ENCODE measurements around the gene GDF15.

GDF15 gene

DNA sequence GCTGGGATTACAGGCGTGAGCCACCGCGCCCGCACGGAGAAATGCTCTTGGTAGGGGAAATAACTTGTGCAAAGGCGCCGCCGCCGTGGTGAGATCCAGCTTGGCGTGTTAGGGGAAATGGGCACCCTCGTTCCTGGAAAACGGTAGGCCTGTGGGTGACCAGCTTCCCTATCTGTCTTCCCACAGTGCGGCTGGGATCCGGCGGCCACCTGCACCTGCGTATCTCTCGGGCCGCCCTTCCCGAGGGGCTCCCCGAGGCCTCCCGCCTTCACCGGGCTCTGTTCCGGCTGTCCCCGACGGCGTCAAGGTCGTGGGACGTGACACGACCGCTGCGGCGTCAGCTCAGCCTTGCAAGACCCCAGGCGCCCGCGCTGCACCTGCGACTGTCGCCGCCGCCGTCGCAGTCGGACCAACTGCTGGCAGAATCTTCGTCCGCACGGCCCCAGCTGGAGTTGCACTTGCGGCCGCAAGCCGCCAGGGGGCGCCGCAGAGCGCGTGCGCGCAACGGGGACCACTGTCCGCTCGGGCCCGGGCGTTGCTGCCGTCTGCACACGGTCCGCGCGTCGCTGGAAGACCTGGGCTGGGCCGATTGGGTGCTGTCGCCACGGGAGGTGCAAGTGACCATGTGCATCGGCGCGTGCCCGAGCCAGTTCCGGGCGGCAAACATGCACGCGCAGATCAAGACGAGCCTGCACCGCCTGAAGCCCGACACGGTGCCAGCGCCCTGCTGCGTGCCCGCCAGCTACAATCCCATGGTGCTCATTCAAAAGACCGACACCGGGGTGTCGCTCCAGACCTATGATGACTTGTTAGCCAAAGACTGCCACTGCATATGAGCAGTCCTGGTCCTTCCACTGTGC, 2.4 kb downstream of the GDF15 start (continued):
- TF ChIP-seq, protein P1, sequence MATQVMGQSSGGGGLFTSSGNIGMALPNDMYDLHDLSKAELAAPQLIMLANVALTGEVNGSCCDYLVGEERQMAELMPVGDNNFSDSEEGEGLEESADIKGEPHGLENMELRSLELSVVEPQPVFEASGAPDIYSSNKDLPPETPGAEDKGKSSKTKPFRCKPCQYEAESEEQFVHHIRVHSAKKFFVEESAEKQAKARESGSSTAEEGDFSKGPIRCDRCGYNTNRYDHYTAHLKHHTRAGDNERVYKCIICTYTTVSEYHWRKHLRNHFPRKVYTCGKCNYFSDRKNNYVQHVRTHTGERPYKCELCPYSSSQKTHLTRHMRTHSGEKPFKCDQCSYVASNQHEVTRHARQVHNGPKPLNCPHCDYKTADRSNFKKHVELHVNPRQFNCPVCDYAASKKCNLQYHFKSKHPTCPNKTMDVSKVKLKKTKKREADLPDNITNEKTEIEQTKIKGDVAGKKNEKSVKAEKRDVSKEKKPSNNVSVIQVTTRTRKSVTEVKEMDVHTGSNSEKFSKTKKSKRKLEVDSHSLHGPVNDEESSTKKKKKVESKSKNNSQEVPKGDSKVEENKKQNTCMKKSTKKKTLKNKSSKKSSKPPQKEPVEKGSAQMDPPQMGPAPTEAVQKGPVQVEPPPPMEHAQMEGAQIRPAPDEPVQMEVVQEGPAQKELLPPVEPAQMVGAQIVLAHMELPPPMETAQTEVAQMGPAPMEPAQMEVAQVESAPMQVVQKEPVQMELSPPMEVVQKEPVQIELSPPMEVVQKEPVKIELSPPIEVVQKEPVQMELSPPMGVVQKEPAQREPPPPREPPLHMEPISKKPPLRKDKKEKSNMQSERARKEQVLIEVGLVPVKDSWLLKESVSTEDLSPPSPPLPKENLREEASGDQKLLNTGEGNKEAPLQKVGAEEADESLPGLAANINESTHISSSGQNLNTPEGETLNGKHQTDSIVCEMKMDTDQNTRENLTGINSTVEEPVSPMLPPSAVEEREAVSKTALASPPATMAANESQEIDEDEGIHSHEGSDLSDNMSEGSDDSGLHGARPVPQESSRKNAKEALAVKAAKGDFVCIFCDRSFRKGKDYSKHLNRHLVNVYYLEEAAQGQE (tag by site-specific recombination; IDR thresholded peaks at IDR 0.05): no peak
- TF ChIP-seq ZNF514 (tag by site-specific recombination; IDR thresholded peaks at IDR 0.05) (no peak), HOXC10 (CRISPR knock-in tag; IDR thresholded peaks at IDR 0.05) (no peak), ZBTB21 (tag by site-specific recombination; IDR thresholded peaks at IDR 0.05) (no peak), ZNF335 (tag by site-specific recombination; conservative IDR thresholded peaks at IDR 0.05) (no peak), SP7 (tag by site-specific recombination; IDR thresholded peaks at IDR 0.05) (peak; percentile 65; the same call in 1 of the 2 replicates), GLIS2 (tag by site-specific recombination; IDR thresholded peaks at IDR 0.05) (no peak), BCL11A (tag by site-specific recombination; IDR thresholded peaks at IDR 0.05; ENCODE audit: low read depth) (no peak), ZNF324 (tag by site-specific recombination; IDR thresholded peaks at IDR 0.05) (peak; percentile 74), ZNF571 (tag by site-specific recombination; IDR thresholded peaks at IDR 0.05) (no peak), ZNF600 (tag by site-specific recombination; IDR thresholded peaks at IDR 0.05) (peak; percentile 90; the same call in 1 of the 2 replicates), ZNF654 (tag by site-specific recombination; IDR thresholded peaks at IDR 0.05; ENCODE audit: low read depth) (no peak), ZFP37 (tag by site-specific recombination; IDR thresholded peaks at IDR 0.05) (no peak), ZBTB48 (tag by site-specific recombination; IDR thresholded peaks at IDR 0.05) (no peak), ZNF239 (tag by site-specific recombination; IDR thresholded peaks at IDR 0.05) (no peak), SCRT2 (tag by site-specific recombination; IDR thresholded peaks at IDR 0.05) (peak; percentile 39; the same call in 1 of the 2 replicates), ZNF121 (tag by site-specific recombination; IDR thresholded peaks at IDR 0.05) (no peak), KLF8 (tag by site-specific recombination; IDR thresholded peaks at IDR 0.05) (no peak; the same call in 1 of the 2 replicates)
- TF ChIP-seq, protein P2, sequence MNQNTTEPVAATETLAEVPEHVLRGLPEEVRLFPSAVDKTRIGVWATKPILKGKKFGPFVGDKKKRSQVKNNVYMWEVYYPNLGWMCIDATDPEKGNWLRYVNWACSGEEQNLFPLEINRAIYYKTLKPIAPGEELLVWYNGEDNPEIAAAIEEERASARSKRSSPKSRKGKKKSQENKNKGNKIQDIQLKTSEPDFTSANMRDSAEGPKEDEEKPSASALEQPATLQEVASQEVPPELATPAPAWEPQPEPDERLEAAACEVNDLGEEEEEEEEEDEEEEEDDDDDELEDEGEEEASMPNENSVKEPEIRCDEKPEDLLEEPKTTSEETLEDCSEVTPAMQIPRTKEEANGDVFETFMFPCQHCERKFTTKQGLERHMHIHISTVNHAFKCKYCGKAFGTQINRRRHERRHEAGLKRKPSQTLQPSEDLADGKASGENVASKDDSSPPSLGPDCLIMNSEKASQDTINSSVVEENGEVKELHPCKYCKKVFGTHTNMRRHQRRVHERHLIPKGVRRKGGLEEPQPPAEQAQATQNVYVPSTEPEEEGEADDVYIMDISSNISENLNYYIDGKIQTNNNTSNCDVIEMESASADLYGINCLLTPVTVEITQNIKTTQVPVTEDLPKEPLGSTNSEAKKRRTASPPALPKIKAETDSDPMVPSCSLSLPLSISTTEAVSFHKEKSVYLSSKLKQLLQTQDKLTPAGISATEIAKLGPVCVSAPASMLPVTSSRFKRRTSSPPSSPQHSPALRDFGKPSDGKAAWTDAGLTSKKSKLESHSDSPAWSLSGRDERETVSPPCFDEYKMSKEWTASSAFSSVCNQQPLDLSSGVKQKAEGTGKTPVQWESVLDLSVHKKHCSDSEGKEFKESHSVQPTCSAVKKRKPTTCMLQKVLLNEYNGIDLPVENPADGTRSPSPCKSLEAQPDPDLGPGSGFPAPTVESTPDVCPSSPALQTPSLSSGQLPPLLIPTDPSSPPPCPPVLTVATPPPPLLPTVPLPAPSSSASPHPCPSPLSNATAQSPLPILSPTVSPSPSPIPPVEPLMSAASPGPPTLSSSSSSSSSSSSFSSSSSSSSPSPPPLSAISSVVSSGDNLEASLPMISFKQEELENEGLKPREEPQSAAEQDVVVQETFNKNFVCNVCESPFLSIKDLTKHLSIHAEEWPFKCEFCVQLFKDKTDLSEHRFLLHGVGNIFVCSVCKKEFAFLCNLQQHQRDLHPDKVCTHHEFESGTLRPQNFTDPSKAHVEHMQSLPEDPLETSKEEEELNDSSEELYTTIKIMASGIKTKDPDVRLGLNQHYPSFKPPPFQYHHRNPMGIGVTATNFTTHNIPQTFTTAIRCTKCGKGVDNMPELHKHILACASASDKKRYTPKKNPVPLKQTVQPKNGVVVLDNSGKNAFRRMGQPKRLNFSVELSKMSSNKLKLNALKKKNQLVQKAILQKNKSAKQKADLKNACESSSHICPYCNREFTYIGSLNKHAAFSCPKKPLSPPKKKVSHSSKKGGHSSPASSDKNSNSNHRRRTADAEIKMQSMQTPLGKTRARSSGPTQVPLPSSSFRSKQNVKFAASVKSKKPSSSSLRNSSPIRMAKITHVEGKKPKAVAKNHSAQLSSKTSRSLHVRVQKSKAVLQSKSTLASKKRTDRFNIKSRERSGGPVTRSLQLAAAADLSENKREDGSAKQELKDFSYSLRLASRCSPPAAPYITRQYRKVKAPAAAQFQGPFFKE (tag by site-specific recombination; IDR thresholded peaks at IDR 0.05; ENCODE audit: borderline replicate concordance): no peak
- TF ChIP-seq, protein P3, sequence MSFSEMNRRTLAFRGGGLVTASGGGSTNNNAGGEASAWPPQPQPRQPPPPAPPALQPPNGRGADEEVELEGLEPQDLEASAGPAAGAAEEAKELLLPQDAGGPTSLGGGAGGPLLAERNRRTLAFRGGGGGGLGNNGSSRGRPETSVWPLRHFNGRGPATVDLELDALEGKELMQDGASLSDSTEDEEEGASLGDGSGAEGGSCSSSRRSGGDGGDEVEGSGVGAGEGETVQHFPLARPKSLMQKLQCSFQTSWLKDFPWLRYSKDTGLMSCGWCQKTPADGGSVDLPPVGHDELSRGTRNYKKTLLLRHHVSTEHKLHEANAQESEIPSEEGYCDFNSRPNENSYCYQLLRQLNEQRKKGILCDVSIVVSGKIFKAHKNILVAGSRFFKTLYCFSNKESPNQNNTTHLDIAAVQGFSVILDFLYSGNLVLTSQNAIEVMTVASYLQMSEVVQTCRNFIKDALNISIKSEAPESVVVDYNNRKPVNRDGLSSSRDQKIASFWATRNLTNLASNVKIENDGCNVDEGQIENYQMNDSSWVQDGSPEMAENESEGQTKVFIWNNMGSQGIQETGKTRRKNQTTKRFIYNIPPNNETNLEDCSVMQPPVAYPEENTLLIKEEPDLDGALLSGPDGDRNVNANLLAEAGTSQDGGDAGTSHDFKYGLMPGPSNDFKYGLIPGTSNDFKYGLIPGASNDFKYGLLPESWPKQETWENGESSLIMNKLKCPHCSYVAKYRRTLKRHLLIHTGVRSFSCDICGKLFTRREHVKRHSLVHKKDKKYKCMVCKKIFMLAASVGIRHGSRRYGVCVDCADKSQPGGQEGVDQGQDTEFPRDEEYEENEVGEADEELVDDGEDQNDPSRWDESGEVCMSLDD (tag by site-specific recombination; IDR thresholded peaks at IDR 0.05): peak; percentile 22; the same call in 1 of the 2 replicates
- TF ChIP-seq, protein P4, sequence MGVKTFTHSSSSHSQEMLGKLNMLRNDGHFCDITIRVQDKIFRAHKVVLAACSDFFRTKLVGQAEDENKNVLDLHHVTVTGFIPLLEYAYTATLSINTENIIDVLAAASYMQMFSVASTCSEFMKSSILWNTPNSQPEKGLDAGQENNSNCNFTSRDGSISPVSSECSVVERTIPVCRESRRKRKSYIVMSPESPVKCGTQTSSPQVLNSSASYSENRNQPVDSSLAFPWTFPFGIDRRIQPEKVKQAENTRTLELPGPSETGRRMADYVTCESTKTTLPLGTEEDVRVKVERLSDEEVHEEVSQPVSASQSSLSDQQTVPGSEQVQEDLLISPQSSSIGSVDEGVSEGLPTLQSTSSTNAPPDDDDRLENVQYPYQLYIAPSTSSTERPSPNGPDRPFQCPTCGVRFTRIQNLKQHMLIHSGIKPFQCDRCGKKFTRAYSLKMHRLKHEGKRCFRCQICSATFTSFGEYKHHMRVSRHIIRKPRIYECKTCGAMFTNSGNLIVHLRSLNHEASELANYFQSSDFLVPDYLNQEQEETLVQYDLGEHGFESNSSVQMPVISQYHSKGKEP (tag by site-specific recombination; IDR thresholded peaks at IDR 0.05): peak; percentile 34; the same call in 1 of the 2 replicates
- TF ChIP-seq, protein P5, sequence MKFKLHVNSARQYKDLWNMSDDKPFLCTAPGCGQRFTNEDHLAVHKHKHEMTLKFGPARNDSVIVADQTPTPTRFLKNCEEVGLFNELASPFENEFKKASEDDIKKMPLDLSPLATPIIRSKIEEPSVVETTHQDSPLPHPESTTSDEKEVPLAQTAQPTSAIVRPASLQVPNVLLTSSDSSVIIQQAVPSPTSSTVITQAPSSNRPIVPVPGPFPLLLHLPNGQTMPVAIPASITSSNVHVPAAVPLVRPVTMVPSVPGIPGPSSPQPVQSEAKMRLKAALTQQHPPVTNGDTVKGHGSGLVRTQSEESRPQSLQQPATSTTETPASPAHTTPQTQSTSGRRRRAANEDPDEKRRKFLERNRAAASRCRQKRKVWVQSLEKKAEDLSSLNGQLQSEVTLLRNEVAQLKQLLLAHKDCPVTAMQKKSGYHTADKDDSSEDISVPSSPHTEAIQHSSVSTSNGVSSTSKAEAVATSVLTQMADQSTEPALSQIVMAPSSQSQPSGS (tag by site-specific recombination; IDR thresholded peaks at IDR 0.05; ENCODE audit: low read depth): no peak
